HepG2 (cell line): ENCODE measurements around the gene EYA2. TPM values are rescaled to one million over a fixed set of nuclear protein-coding genes. Genes with fewer than 3 reads are reported as not detected.
A peak's percentile ranks its signal among the peaks of the same experiment; 100 is the strongest.

ENCODE experiments used
- GFI1 ChIP-seq: sonication (generic); formaldehyde crosslinking; IDR thresholded peaks from 2 replicates; pipeline ENCODE4 v1.5.0; 2020; ENCODE audit warnings: missing genetic modification reagents, mild to moderate bottlenecking, borderline replicate concordance
- HES4 ChIP-seq: sonication (generic); formaldehyde crosslinking; IDR thresholded peaks from 2 replicates; pipeline ENCODE4 v1.9.0; 2021; ENCODE audit warnings: mild to moderate bottlenecking, missing genetic modification reagents, borderline replicate concordance
- HIVEP1 ChIP-seq: sonication (generic); formaldehyde crosslinking; IDR thresholded peaks from 2 replicates; pipeline ENCODE4 v1.4.0; 2020; ENCODE audit warnings: mild to moderate bottlenecking, missing genetic modification reagents
- MXD4 ChIP-seq: IDR thresholded peaks from 2 replicates; pipeline ENCODE4 v1.6.1; 2016; ENCODE audit warnings: mild to moderate bottlenecking, missing biosample characterization, missing genetic modification reagents
- NBN ChIP-seq: fragments of 450-650 bp; conservative IDR thresholded peaks from 2 replicates; pipeline ENCODE4 v1.6.1; 2017
- RFXANK ChIP-seq: IDR thresholded peaks from 2 replicates; pipeline ENCODE4 v1.6.1; 2016
- SMAD9 ChIP-seq: sonication (generic); formaldehyde crosslinking; IDR thresholded peaks from 2 replicates; pipeline ENCODE4 v1.5.1; 2020; ENCODE audit warnings: mild to moderate bottlenecking, missing genetic modification reagents
- SP4 ChIP-seq: sonication (generic); formaldehyde crosslinking; IDR thresholded peaks from 2 replicates; pipeline ENCODE4 v1.8.1; 2023; ENCODE audit warnings: mild to moderate bottlenecking, missing genetic modification reagents
- TMF1 ChIP-seq: sonication (generic); formaldehyde crosslinking; IDR thresholded peaks from 2 replicates; pipeline ENCODE4 v1.8.1; 2022; ENCODE audit warnings: low read depth, missing genetic modification reagents
- ZFX ChIP-seq: sonication (generic); formaldehyde crosslinking; IDR thresholded peaks from 2 replicates; pipeline ENCODE4 v1.4.0; 2020; ENCODE audit warnings: mild to moderate bottlenecking, low read depth, missing genetic modification reagents, moderate library complexity
- ZNF296 ChIP-seq: sonication (generic); formaldehyde crosslinking; conservative IDR thresholded peaks from 2 replicates; pipeline ENCODE4 v1.5.0; 2020; ENCODE audit warnings: mild to moderate bottlenecking, missing genetic modification reagents
- ZNF776 ChIP-seq: sonication (generic); formaldehyde crosslinking; IDR thresholded peaks from 2 replicates; pipeline ENCODE4 v1.4.0; 2020; ENCODE audit warnings: mild to moderate bottlenecking, missing genetic modification reagents
- polyA plus RNA-seq, 8 experiments: library from polyadenylated mRNA; depleted of rRNA in 3 of 8; stranded (reverse) in 7 of 8; unstranded in 1 of 8; fragments of >200 nt; fragmentation: Illumina TruSeq in 4 of 8; extraction: Trizol in 4 of 8; gene quantifications; 2 replicates each; pipeline versions ENCODE4 v1.2.1 to v1.2.3, GENCODE V29; 2011 to 2016; ENCODE audit warnings: low read depth in 4 of 8, missing spikeins in 1 of 8, mixed read lengths in 1 of 8; ENCODE audit not compliant: insufficient read depth in 1 of 8
- total RNA-seq, 5 experiments: library from RNA; depleted of rRNA; stranded (reverse); fragments of >200 nt; fragmentation: Illumina TruSeq; extraction: Trizol; gene quantifications; 2 replicates each; pipeline ENCODE4 v1.2.3, GENCODE V29; 2016; ENCODE audit warnings: low read depth in 1 of 5
- TF ChIP-seq, protein P1 (sequence below), 2 experiments: fragments of 450-650 bp in 1 of 2; sonication (generic) in 1 of 2; formaldehyde crosslinking; IDR thresholded peaks; 2 replicates each; pipeline versions ENCODE4 v1.5.0 to v1.8.0; 2020 to 2022; ENCODE audit warnings: mild to moderate bottlenecking in 1 of 2, missing genetic modification reagents in 1 of 2
- TF ChIP-seq, protein P2 (sequence below): sonication (generic); formaldehyde crosslinking; IDR thresholded peaks from 2 replicates; pipeline ENCODE4 v1.9.0; 2021; ENCODE audit warnings: mild to moderate bottlenecking, missing genetic modification reagents
- TF ChIP-seq, protein P3 (sequence below): sonication (generic); formaldehyde crosslinking; IDR thresholded peaks from 2 replicates; pipeline ENCODE4 v1.4.0; 2020; ENCODE audit warnings: missing genetic modification reagents

Gene EYA2
- total and polyA plus RNA-seq, 2 of the 13 experiments (the other 11 are each of a cell fraction or from before 2014, with no cell fraction given): not detected

DNA sequence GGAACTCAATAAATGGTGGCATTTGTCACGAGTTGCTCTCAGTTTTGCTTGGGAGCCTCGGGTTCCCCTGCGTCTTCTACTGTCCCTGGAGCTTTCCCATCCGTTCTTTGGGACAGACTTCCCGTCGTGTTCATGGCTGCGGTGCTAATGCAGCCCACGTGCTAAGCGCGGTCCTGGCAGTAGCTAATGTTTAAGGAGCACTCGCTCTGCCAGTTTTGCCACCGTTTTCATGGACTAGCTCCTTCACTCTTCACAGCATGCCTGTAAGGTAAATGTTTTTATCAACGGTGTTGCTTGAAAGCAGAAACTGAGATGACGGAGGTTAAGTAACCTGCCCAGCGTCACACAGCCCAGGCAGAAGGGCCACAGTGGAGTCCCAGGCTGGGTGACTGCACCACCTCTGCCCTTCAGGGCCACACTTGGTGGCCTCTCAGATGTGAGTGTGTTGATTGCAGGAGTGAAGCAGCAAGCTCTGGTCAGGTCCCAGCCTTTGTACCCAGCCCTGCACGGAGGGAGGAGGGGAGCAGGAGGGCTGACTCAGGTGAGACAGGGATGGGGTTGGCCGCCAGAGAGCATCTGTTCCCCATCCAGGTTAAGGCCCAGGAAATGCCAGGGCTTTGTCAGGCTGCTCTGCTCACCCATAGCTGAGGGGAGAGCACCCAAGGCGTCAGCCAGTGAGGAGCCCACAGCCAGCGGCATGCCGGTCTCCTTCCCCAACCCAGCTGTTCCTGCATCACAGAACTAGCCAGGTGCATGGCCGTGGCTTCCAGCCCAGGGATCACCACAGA, 280.0 kb downstream of the EYA2 start (continued):
- TF ChIP-seq, protein P1, sequence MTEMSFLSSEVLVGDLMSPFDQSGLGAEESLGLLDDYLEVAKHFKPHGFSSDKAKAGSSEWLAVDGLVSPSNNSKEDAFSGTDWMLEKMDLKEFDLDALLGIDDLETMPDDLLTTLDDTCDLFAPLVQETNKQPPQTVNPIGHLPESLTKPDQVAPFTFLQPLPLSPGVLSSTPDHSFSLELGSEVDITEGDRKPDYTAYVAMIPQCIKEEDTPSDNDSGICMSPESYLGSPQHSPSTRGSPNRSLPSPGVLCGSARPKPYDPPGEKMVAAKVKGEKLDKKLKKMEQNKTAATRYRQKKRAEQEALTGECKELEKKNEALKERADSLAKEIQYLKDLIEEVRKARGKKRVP (CRISPR knock-in tag; IDR thresholded peaks at IDR 0.05): no peak
- TF ChIP-seq HES4 (CRISPR knock-in tag) (0 out of 2 replicates have a peak, but pooled peaks have one; percentile 40), MXD4 (CRISPR knock-in tag) (no peak), NBN (no peak), SP4 (no peak), ZNF776 (0 out of 2 replicates have a peak, but pooled peaks have one; percentile 1), HIVEP1 (0 out of 2 replicates have a peak, but pooled peaks have one; percentile 3), ZNF296 (CRISPR knock-in tag) (0 out of 2 replicates have a peak, but pooled peaks have one; percentile 10), RFXANK (CRISPR knock-in tag) (no peak), TMF1 (CRISPR knock-in tag) (no peak), SMAD9 (CRISPR knock-in tag) (no peak), GFI1 (CRISPR knock-in tag) (no peak), ZFX (CRISPR knock-in tag) (no peak)
- TF ChIP-seq, protein P2, sequence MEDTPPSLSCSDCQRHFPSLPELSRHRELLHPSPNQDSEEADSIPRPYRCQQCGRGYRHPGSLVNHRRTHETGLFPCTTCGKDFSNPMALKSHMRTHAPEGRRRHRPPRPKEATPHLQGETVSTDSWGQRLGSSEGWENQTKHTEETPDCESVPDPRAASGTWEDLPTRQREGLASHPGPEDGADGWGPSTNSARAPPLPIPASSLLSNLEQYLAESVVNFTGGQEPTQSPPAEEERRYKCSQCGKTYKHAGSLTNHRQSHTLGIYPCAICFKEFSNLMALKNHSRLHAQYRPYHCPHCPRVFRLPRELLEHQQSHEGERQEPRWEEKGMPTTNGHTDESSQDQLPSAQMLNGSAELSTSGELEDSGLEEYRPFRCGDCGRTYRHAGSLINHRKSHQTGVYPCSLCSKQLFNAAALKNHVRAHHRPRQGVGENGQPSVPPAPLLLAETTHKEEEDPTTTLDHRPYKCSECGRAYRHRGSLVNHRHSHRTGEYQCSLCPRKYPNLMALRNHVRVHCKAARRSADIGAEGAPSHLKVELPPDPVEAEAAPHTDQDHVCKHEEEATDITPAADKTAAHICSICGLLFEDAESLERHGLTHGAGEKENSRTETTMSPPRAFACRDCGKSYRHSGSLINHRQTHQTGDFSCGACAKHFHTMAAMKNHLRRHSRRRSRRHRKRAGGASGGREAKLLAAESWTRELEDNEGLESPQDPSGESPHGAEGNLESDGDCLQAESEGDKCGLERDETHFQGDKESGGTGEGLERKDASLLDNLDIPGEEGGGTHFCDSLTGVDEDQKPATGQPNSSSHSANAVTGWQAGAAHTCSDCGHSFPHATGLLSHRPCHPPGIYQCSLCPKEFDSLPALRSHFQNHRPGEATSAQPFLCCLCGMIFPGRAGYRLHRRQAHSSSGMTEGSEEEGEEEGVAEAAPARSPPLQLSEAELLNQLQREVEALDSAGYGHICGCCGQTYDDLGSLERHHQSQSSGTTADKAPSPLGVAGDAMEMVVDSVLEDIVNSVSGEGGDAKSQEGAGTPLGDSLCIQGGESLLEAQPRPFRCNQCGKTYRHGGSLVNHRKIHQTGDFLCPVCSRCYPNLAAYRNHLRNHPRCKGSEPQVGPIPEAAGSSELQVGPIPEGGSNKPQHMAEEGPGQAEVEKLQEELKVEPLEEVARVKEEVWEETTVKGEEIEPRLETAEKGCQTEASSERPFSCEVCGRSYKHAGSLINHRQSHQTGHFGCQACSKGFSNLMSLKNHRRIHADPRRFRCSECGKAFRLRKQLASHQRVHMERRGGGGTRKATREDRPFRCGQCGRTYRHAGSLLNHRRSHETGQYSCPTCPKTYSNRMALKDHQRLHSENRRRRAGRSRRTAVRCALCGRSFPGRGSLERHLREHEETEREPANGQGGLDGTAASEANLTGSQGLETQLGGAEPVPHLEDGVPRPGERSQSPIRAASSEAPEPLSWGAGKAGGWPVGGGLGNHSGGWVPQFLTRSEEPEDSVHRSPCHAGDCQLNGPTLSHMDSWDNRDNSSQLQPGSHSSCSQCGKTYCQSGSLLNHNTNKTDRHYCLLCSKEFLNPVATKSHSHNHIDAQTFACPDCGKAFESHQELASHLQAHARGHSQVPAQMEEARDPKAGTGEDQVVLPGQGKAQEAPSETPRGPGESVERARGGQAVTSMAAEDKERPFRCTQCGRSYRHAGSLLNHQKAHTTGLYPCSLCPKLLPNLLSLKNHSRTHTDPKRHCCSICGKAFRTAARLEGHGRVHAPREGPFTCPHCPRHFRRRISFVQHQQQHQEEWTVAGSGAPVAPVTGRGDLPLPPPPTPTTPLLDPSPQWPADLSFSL (CRISPR knock-in tag): no peak
- TF ChIP-seq, protein P3, sequence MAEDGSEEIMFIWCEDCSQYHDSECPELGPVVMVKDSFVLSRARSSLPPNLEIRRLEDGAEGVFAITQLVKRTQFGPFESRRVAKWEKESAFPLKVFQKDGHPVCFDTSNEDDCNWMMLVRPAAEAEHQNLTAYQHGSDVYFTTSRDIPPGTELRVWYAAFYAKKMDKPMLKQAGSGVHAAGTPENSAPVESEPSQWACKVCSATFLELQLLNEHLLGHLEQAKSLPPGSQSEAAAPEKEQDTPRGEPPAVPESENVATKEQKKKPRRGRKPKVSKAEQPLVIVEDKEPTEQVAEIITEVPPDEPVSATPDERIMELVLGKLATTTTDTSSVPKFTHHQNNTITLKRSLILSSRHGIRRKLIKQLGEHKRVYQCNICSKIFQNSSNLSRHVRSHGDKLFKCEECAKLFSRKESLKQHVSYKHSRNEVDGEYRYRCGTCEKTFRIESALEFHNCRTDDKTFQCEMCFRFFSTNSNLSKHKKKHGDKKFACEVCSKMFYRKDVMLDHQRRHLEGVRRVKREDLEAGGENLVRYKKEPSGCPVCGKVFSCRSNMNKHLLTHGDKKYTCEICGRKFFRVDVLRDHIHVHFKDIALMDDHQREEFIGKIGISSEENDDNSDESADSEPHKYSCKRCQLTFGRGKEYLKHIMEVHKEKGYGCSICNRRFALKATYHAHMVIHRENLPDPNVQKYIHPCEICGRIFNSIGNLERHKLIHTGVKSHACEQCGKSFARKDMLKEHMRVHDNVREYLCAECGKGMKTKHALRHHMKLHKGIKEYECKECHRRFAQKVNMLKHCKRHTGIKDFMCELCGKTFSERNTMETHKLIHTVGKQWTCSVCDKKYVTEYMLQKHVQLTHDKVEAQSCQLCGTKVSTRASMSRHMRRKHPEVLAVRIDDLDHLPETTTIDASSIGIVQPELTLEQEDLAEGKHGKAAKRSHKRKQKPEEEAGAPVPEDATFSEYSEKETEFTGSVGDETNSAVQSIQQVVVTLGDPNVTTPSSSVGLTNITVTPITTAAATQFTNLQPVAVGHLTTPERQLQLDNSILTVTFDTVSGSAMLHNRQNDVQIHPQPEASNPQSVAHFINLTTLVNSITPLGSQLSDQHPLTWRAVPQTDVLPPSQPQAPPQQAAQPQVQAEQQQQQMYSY (CRISPR knock-in tag): no peak
- TF ChIP-seq, all 625 proteins: peak for 12
